HG03103 (cell line): ENCODE data around the gene GALNT14.

Source experiments
- ATAC-seq: cut with Tn5 transposase; IDR thresholded peaks from one replicate; pipeline ENCODE4 v1.9.1; 2021; ENCODE audit warnings: low read depth; ENCODE audit not compliant: unreplicated experiment

Gene GALNT14

DNA sequence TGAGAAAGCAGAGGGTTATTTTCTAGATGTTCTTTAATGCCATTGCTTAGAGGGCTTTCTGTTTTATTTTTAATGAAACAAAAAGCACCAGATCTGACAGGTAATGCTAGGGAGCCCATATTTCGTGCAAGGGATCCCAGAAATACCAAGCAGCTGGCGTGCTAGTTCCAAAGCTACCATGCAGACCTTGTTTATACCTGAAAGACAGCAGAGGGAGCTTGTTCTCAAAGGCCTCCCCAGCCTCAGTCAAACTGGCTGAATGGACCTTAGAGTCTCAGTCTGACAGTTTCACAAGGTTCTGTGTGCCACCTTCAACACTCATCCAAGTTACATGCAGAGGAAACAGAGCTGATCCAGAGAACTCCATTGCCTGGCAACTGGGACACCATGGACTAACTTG is 48.6 kb downstream of the GALNT14 start:
- no peak for ATAC-seq

DNA sequence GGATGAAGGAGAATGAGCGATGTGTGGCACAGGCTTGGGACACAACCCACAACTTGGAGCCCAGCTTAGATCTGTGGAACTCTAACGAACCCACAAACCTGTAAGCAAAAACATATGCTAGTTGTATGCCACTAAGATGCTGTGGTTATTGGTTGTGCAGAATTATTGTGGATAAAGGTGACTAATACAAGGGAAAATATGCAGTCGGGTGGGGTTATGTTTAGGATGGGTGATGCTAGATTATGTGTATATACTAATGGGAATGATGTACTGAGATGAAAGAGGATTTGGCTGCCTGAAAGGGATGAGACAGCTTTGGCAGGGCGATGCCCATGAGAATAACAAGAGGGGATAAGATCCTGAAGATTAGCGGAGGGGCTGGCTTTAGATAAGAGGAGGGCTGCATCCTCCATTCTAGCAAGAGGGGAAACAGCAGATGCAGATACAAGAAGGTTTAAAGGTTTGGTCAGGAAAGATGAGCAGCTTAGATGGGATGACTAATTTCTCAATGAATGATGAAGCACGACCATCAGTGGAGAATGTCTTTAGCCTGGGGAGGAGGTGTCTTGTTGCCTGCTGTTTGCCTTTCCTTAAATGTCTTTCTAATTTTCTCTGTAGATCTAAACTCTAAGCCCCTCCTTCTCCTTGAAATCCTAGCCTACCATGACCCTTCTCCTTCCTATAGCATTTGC is 49.6 kb downstream of the GALNT14 start:
- no peak for ATAC-seq

DNA sequence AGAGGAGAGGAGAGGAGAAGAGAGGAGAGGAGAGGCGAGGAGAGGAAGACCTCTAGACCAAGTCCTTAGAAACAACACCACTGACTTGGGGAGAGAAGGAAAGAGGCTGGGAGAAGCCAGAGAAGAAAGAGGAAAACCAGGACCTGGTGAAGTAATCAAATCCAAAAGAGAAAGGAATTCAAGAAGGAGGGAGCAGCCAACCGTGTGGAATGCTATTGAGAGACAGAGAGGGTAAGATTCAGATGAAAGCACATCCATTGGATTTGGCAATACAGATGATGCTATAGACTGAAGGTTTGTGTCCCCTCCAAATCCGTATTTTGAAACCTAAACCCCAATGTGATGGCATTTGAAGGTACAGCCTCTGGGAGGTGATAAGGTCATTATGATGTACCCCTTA is 50.7 kb downstream of the GALNT14 start:
- ATAC-seq = no peak

DNA sequence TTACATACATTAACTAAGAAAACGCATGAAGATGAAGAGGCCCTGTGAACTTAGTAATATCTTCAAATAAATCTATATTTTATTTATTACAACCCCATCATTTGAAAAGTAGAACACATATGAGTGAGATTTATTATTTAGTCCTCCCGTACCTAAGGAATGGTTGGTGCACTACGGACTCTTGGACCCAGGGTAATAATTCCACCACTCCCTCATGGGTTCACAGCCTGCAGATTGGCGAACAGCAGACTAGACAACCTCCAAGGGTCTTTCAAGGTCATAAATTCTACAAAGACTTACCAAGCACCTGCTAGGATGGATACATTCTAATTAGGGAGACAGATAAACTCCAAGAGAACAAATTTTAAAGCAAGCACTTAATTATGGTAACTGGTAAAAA is 51.6 kb downstream of the GALNT14 start:
- no peak for ATAC-seq

DNA sequence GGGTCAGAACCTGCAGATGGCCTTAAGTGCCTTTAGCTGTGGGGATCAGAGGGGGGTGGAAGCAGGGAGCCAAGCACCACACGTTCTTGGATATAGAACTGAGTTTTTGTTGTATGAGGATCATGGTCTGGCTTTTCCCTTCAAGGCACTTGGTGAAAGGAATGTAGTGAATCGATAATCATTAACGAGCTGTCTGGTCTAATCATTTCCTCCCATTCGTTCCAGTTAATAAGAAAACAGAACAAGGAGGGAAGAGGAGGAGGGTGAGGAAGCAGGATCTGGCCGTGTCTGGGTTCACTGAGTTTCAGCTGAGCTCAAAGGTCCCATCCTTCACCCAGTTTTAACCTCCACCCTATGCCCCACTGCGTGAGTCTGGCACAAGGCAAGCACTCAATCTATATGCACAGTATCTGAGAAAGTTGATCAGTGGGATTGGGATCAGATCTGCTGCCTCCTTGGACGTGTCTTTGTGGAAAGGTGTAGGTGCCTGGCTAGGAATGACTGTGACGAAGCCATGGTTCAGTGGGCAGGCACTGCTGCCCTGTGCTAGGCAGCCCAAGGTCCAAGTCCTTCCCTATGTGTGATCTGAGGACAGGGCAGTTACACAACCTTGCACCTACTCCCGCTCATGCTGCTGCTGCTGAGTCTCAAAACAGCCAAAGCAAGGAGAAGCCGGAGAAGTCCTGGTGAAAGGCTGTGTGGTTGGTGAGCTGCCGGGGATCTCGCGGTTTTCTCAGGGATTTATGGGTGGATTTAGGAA is 54.8 kb downstream of the GALNT14 start:
- ATAC-seq = no peak

DNA sequence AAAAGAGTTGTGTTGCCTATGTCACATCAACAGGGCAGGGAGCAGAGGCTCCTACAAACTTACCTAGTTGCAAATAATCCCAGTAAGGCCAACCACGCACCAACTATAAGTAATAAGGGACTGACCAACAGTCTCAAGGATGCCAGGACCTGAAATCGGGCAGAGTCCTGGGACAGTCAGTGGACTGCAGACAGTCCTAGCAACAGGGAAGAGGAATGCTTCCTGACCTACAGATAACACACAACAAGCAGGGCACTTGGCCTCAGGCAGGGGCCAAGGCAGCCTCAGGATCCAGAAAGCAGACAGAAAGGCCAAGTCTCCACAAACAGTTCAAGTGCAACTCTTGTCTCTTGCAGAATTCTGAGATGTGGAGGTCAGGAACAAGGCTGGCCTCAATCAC is 56.2 kb downstream of the GALNT14 start:
- ATAC-seq = no peak

DNA sequence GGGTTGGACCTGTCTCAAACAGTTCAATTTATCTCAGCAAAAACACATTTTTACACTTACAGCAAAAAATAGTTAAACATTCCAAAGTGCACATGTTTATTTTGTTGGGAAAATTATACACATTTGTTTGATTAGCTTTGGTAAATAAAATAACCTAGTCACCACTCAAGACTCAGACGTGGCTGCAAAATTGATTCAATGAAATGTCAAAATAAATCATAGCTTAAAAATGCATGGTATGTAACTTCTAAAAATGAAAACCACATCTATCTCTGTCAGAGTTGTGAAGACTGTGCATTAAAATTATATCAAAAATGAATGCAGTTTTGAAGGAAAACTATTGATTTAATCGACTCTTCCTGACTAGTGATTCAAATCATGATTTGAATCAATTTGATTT is 56.7 kb downstream of the GALNT14 start:
- ATAC-seq = no peak

DNA sequence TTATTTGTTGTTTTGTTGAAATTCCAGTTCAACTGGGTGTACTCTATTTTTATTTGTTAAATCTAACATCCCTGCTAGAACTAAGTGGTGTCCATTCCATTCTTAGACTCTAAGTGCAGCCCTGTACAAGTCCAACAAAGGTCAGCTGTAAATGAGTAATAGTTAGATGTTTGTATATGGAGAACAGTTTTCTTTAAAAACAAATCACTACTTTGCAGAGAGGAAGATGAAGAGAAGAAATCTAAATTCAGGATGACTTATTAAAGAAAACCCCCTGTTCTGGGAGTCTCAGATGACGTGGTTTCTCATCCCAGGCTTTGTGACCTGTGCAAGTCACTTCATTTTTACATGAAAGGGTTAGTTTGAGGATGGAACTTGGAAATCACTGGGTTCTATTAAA is 57.9 kb downstream of the GALNT14 start:
- no peak for ATAC-seq

DNA sequence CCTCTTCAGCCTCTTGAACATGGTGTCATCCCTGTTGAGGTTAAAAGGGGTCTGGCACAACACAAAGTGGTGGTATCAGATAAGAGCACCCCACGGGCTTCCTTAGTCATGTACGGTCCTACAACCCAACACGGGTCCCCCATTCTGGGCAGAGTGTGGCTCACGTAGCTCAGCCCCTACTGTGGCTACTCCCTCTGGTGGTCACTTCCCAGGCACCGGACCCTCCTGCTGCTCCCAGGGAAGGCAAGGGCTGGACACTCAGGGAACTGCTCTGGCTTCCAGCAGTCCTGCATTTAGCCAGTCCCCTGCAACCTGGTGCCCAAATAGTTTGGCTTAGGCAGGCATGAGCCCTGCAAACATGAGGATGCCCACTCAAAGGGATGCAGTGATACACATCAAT is 58.6 kb downstream of the GALNT14 start:
- ATAC-seq = no peak

DNA sequence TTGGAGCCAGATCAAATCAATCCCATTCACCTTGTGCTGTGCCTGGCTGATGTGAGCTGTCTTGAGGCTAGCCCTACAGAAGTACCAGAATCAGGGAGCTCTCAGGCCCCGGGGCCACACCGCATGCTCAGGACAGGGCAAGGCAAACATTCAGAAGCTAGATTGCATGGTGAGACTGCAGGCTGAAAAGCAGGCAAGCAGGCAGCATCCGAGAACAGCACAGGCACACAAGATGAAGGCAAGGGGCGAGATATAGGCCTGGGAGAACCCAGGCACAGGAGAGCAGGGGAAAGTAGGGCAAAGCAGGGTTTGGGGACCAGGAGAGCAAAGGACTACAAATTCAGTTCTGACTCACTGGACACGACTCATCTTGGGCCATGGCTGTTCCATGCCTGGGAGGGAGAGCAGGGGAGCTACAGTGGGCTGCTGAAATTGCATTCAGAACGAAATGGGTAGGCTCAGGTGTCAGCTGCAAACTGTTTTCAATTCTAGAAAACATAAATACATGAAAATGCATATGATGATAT is 59.6 kb downstream of the GALNT14 start:
- ATAC-seq = no peak

DNA sequence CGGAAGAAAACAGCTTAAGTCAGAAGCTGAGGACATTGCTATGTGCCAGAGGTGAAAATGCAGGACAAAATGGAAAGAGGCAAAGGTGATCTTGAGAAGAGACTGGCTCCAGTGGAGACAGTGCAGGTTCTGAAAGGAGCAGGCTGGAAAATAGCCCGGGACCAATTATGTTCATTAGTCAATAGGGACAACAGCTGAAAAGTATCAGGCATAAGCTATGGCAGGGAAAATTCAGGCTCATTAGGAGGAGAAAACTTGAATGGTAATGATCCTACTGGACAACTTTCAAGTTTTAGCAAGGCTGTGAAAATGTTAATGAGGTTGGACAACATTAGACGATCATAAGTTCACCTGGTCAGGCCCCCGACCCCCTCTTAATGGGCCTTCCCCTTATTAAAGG is 60.2 kb downstream of the GALNT14 start:
- ATAC-seq = no peak

DNA sequence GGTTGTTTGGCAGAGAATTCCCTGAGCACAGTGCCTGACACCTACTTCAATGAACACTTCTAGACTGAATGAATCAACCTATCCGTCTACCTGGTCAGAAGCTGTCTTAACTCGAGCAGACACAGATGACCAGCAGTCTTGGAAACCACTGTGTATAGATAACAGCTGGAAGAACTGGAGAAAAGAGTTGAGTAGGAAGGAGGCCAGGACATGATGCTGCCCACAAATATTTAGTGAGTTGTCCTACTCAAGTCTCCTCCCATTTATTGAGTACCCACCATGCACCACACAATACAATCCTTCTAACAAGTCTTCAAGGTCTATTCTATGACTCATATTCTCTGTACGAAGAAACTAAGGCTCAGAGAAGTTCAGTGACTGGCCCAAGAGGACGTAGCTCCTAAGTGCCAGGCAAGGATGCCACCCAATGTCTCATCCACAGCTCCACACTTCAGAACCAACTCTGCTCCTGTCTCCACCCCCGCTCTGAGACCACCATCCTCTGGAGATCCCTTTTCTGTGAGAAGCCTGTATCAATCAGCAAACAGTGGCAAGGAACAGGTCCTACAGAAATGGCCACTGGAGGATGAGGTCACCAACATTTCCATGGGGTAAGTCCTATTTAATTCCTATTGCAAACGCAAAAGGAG is 62.2 kb downstream of the GALNT14 start:
- no peak for ATAC-seq

DNA sequence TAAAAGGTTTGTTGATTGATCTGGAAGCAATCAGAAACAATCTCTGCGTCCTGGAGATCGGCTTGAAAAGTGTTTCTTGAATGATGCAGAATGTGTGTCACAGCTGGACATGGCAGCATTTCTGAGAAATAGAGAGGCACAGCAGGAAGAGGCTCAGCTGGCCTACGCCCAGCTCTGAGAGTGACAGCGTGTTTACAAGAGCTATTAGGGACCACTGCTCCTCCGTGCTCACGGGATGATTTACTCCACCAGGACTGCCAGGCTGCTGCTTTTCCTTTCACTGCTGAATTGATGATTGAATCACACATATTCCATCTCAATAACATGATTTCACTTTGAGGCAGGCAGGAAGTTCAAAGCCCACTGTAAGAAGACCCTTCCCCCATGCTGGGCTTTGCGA is 62.8 kb downstream of the GALNT14 start:
- ATAC-seq = no peak

DNA sequence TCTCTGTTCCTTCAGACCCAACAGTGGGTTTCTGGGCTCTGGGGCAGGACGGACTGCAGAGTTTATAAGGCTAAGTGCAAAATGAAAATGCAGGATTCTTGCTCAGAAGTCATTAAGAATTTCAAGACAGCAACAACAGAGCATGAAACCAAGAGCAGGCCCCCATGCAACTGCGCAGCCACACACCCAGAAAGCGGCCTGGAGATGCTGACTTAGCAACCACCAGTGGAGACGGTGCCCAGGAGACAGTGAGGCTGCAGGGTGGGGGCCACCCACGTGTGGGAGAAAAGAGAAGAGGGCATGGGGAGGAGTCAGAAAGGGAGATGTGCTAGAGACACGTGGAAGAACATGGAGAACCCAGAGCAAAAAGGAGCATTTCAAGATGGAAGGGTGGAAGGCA is 66.5 kb downstream of the GALNT14 start:
- no peak for ATAC-seq

DNA sequence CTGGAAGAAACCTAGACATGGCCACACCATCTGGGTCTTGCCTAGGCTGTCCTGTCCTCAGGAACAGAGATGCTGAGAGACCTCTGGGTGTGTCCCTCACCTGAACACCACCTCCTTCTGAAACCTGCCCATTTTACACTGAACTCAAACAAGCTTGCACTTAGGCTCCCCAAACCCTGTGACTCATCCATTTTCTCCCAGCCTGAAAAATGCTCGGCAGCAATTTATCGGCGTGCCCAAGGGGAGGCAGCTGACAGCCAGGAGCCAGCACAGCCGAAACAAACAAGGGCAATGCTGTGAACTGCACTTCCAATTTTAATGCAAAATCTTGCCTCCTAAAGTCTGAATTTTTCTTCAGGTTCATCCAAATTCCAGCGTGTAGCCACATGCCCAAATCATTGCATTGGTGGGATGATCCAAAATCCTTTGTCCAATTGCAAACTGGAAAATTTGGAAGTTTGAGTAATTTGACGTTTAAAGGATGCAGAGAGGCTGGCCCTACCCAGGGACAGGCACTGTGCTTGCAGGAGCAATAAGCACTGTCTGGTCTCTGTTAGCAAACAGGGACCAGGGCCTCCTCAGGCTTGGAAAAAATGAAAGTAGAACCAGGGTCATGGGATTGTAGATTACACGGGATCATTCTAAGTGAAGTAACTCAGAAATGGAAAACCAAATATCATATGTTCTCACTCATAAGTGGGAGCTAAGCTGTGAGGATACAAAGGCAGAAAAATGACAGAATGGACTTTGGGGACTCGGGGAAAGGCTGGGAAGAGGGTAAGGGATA is 67.7 kb downstream of the GALNT14 start:
- no peak for ATAC-seq

DNA sequence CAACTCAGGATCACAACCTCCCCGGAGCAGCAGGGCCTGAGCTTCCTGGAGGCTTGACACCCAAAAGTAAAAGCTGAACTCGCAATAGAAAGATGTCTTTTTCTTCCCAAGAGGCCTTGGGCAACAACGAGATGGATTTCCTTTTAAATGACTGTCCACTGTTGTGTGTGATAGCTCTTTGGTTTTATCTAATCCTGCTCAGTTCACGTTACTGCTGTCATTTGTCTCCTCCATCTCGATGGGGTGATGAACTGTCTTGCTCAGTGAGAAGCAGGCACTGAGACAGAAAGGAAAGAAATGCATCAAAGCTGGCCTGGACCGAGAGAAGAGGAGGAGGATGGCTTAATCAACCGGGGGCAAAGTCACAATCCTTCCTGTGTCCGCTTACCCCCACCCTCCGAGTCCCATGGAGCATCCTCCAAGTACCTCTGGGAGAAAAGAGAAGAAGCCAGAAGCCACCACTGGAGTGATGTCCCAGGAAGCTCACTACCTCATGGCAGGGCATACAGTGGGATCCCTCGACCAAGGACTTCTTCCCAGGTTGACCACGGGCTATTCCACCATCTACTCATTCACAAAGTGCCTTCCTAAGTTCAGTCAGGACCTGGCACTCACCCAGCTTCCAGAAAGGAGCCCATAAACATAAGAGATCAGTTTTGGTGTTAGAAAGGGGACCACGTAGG is 68.5 kb downstream of the GALNT14 start:
- no peak for ATAC-seq

DNA sequence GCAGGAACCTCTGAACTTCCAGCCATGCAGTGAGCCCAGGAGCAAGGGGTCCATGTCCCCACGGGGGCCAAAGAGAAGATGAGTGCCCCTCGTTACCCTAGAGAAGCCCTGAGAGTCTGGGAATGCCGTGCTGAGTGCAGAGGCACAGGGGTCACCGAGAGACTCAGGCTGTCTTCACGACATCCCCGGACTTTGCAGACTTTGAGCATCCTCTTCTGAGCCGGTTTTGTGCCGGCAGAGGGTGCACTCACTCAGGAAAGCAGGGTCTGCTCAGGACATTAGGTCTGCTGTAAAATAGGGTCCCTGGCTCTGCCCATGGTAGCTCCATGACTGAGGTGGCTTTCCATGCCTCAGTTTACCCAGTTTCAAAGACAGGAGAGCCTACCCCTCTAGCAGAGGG is 71.0 kb downstream of the GALNT14 start:
- ATAC-seq = no peak

DNA sequence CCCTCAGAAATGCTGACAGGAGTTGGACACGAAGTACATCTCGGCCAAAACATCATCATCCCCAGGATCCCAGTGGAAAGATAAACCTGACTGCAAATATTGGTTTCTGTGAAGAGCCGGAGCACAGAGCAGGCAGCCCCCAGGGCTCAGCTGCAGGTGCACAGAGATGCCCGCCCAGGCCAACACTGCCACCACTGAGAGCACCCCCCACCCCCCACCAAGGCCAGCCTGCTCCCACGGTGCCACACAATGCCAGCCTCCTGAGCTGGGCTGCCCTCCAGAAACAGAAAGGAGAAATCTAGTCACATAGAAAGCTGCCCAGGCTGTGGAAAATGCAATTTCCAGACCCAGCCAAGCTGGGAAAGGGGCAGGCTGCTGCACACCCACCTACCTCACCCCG is 71.7 kb downstream of the GALNT14 start:
- ATAC-seq = no peak

DNA sequence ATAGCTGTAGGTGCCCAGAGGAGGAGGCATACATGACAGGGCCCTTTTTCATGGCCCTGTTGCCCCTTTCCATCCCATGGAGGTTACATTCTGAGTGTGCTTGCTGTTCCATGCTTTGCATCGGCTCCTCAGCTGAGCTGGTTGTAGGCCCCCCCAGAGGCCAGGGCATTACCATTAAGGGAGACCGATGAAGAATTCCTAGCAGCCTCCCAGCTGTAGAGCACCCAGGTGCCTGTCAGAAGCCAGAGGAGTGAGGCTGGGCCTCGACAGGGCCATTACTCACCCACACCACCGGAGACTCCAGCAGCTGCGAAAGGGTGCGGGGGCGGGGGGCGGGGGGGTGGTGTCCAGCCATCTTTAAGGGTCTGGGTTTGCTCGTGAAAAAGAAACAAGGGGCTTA is 72.2 kb downstream of the GALNT14 start:
- ATAC-seq = no peak

DNA sequence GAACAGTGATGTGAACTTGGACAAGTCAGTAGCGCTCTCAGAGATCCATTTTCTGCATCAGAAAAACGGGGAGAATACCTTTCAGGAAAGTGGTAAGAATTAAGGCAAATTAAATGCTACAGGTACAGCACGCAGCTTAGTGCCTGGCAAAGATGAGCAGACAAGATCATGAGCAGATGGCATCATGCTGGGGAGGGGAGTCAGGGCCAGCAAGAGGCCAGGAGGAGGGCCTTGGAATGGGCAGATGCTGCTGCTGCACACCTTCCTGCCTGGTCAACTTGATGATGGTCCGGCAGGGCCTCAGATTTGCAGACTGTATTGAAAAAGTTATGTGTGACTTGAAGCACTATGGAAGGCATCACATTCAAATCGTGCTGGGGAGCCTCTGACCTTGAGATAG is 72.9 kb downstream of the GALNT14 start:
- ATAC-seq = no peak
